Kidney epithelial cell (primary cell): Measurements from ENCODE around the gene RIC8B. TPM values are rescaled to one million over a fixed set of nuclear protein-coding genes. Genes with fewer than 3 reads are reported as not detected.

Source experiments
- DNase-seq: peaks from one replicate; pipeline ENCODE4 v3.0.0-alpha.2; 2010; ENCODE audit warnings: low read depth
- H3K27me3 ChIP-seq: 2 replicates; pipeline ENCODE4 v1.6.0; 2011; ENCODE audit warnings: low read length; ENCODE audit not compliant: control insufficient read depth, insufficient read depth
- H3K36me3 ChIP-seq: 2 replicates; pipeline ENCODE4 v1.5.1; 2011; ENCODE audit warnings: low read length; ENCODE audit not compliant: control insufficient read depth, insufficient read depth
- H3K4me3 ChIP-seq: 2 replicates; pipeline ENCODE4 v1.5.1; 2011; ENCODE audit warnings: low read depth, mild to moderate bottlenecking, control low read depth, low read length
- CTCF ChIP-seq: IDR thresholded peaks from 2 replicates; pipeline ENCODE4 v1.5.1; 2011; ENCODE audit warnings: mild to moderate bottlenecking, moderate library complexity, low read length, control low read depth, inconsistent platforms; ENCODE audit not compliant: insufficient read depth, poor library complexity, severe bottlenecking
- total RNA-seq: library from RNA; depleted of rRNA; stranded (reverse); fragments of >200 nt; gene quantifications from 2 replicates; pipeline ENCODE4 v1.2.3, GENCODE V29; 2015

RIC8B gene
- total RNA-seq, 1 donor from 2014 or later, result 8.4 TPM

GRCh38 chr12:106855221-106855758 lies 80.8 kb downstream of the RIC8B start:
- TF ChIP-seq CTCF, result no peak
- Histone ChIP-seq H3K4me3 (no peak overlapping the region), H3K36me3 (no peaks in the 10 kb centered on the region), H3K27me3 (no peaks in the 10 kb centered on the region)
- no peak for DNase-seq

- Histone ChIP-seq H3K27me3 (no peaks in the 10 kb centered on the region), H3K36me3 (peaks cover 1% of the 10 kb centered on the region), H3K4me3 (no peak overlapping the region)
- no peak for DNase-seq
- no peak for TF ChIP-seq CTCF
Measured at GRCh38 chr12:106861984-106862916, 87.8 kb downstream of the RIC8B start.

- no peak for DNase-seq
- Histone ChIP-seq H3K27me3 (no peaks in the 10 kb centered on the region), H3K36me3 (peaks cover 1% of the 10 kb centered on the region), H3K4me3 (no peak overlapping the region)
- TF ChIP-seq CTCF, result no peak
Measured at GRCh38 chr12:106863189-106863588, 88.7 kb downstream of the RIC8B start.

GRCh38 chr12:106865683-106866082 lies 91.2 kb downstream of the RIC8B start:
- H3K27me3 ChIP-seq, result no peaks in the 10 kb centered on the region
- no peak for DNase-seq
- no peak for TF ChIP-seq CTCF
- no peak overlapping the region for H3K4me3 ChIP-seq
- peaks cover 1% of the 10 kb centered on the region for H3K36me3 ChIP-seq

- TF ChIP-seq CTCF, result no peak
- DNase-seq, result no peak
- no peaks in the 10 kb centered on the region for H3K27me3 ChIP-seq
- H3K4me3 ChIP-seq, result no peak overlapping the region
- H3K36me3 ChIP-seq, result no peaks in the 10 kb centered on the region
Measured at GRCh38 chr12:106866426-106867080, 92.1 kb downstream of the RIC8B start.
